WTC11 (cell line): ENCODE data around the gene WDR82. TPM values are rescaled to one million over a fixed set of nuclear protein-coding genes. Genes with fewer than 3 reads are reported as not detected.
"Not testable (repeated sequence)": the region's sequence is repeated elsewhere in the genome, so short reads cannot be mapped to it uniquely, and the experiment has no call there.

Experiments used
- ATAC-seq: fragments of 200-7000 bp; cut with Tn5 transposase; 2 replicates; pipeline ENCODE4 v1.10.0; 2021; ENCODE audit warnings: mild to moderate bottlenecking, moderate library complexity
- CTCF ChIA-PET: fragments of 300-600 bp; sonication (Branson Sonifier 250); formaldehyde crosslinking; loops from one replicate; lab custom pipeline; 2021; ENCODE audit warnings: antibody characterized with exemption; lab: Charles Lee
- POLR2A ChIA-PET: fragments of 350-600 bp; sonication (Branson Sonifier 250); formaldehyde crosslinking; loops from one replicate; lab custom pipeline; 2021; ENCODE audit warnings: antibody characterized with exemption; lab: Charles Lee
- DNase-seq: peaks from one replicate; pipeline ENCODE4 v3.0.0; 2021; ENCODE audit warnings: low spot score
- H3K27ac Mint-ChIP-seq: 2 replicates; pipeline ENCODE4 v1.8.0; 2021; ENCODE audit warnings: mixed read lengths
- H3K27me3 Mint-ChIP-seq: 2 replicates; pipeline ENCODE4 v1.8.0; 2021; ENCODE audit warnings: low read depth, mild to moderate bottlenecking, moderate library complexity, mixed read lengths
- H3K36me3 Mint-ChIP-seq: 2 replicates; pipeline ENCODE4 v1.8.0; 2021; ENCODE audit warnings: mixed read lengths
- H3K4me1 Mint-ChIP-seq: 2 replicates; pipeline ENCODE4 v1.8.0; 2022; ENCODE audit warnings: mixed read lengths
- H3K4me3 Mint-ChIP-seq: 2 replicates; pipeline ENCODE4 v1.8.0; 2021; ENCODE audit warnings: mild to moderate bottlenecking, moderate library complexity, mixed read lengths
- H3K9me3 Mint-ChIP-seq: 2 replicates; pipeline ENCODE4 v1.8.0; 2021; ENCODE audit warnings: mixed read lengths
- GRHL2 ChIP-seq: fragments of 250-450 bp; sonication (Bioruptor Pico); IDR thresholded peaks from 2 replicates; pipeline ENCODE4 v1.8.0; 2022; ENCODE audit warnings: mild to moderate bottlenecking, moderate library complexity; ENCODE audit not compliant: insufficient replicate concordance, severe bottlenecking
- OVOL2 ChIP-seq: fragments of 250-450 bp; sonication (Bioruptor Pico); IDR thresholded peaks from 2 replicates; pipeline ENCODE4 v1.9.0; 2021; ENCODE audit warnings: mild to moderate bottlenecking, borderline replicate concordance
- RELA ChIP-seq: sonication (generic); formaldehyde crosslinking; IDR thresholded peaks from 2 replicates; pipeline ENCODE4 v1.8.1; 2022; ENCODE audit warnings: missing genetic modification reagents, mild to moderate bottlenecking, borderline replicate concordance
- TP53 ChIP-seq: sonication (generic); formaldehyde crosslinking; IDR thresholded peaks from 2 replicates; pipeline ENCODE4 v1.8.1; 2023; ENCODE audit warnings: mild to moderate bottlenecking, missing genetic modification reagents
- ZBTB21 ChIP-seq: sonication (generic); formaldehyde crosslinking; IDR thresholded peaks from 2 replicates; pipeline ENCODE4 v1.8.1; 2023; ENCODE audit warnings: mild to moderate bottlenecking, missing genetic modification reagents, borderline replicate concordance
- ZNF138 ChIP-seq: sonication (generic); formaldehyde crosslinking; conservative IDR thresholded peaks from 2 replicates; pipeline ENCODE4 v1.8.1; 2022; ENCODE audit warnings: mild to moderate bottlenecking, moderate library complexity, missing genetic modification reagents
- ZNF263 ChIP-seq: sonication (generic); formaldehyde crosslinking; IDR thresholded peaks from 2 replicates; pipeline ENCODE4 v1.8.1; 2022; ENCODE audit warnings: low read depth, mild to moderate bottlenecking, moderate library complexity, missing genetic modification reagents
- total RNA-seq: library from RNA; stranded (reverse); gene quantifications from 3 replicates; pipeline ENCODE4 v1.2.3, GENCODE V29; 2021
- TF ChIP-seq, protein P1 (sequence below): sonication (generic); formaldehyde crosslinking; IDR thresholded peaks from 2 replicates; pipeline ENCODE4 v1.8.1; 2023; ENCODE audit warnings: mild to moderate bottlenecking, missing genetic modification reagents
- TF ChIP-seq, protein P2 (sequence below): fragments of 250-450 bp; sonication (Bioruptor Pico); IDR thresholded peaks from 2 replicates; pipeline ENCODE4 v1.9.0; 2021; ENCODE audit warnings: mild to moderate bottlenecking, borderline replicate concordance
- TF ChIP-seq, protein P3 (sequence below): fragments of 250-450 bp; sonication (Bioruptor Pico); conservative IDR thresholded peaks from 2 replicates; pipeline ENCODE4 v1.9.0; 2021; ENCODE audit warnings: mild to moderate bottlenecking
- TF ChIP-seq, protein P4 (sequence below): sonication (generic); formaldehyde crosslinking; IDR thresholded peaks from 2 replicates; pipeline ENCODE4 v1.8.1; 2022; ENCODE audit warnings: mild to moderate bottlenecking, missing genetic modification reagents, moderate library complexity, borderline replicate concordance
- TF ChIP-seq, protein P5 (sequence below): fragments of 250-450 bp; sonication (Bioruptor Pico); IDR thresholded peaks from 2 replicates; pipeline ENCODE4 v1.9.0; 2021; ENCODE audit warnings: mild to moderate bottlenecking
- TF ChIP-seq, protein P6 (sequence below): sonication (generic); formaldehyde crosslinking; IDR thresholded peaks from 2 replicates; pipeline ENCODE4 v1.8.1; 2022; ENCODE audit warnings: mild to moderate bottlenecking, moderate library complexity, missing genetic modification reagents
- TF ChIP-seq, protein P7 (sequence below): sonication (generic); formaldehyde crosslinking; IDR thresholded peaks from 2 replicates; pipeline ENCODE4 v1.8.1; 2023; ENCODE audit warnings: mild to moderate bottlenecking, missing genetic modification reagents, moderate library complexity

WDR82 gene
- total RNA-seq, 1 experiment from 2014 or later = 69.7 TPM

DNA sequence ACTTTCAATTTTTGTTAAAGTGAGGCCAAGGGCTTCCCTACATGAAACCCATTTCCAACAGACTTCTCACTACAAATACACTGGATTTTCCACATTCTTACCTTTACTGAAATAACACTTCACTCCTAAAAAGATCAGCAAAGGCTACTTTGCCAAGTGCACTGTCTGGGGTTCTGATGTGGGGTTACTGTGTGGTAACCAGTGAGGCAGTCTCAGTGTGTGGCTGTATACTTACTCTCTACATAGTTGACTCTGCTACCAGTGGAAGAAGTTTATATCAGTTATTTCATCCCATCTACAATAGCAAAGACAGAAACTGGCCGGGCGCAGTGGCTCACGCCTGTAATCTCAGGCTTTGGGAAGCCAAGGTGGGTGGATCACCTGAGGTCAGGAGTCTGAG is 5.6 kb downstream of the WDR82 start:
- no peaks in the 10 kb centered on the region for H3K27me3 Mint-ChIP-seq
- no peak for DNase-seq
- H3K9me3 Mint-ChIP-seq = no peaks in the 10 kb centered on the region
- ChIA-PET POLR2A (no interaction called here), CTCF (interaction anchor here (1.3 kb wide), 1 partner anchor 52 kb away, joined by 4 read pairs; no protein-coding TSS in a partner anchor)
- peaks cover 27% of the 10 kb centered on the region for H3K4me1 Mint-ChIP-seq
- no peak for ATAC-seq
- peaks cover 55% of the 10 kb centered on the region for H3K36me3 Mint-ChIP-seq
- peak overlapping the region; percentile 57; the same call in 1 of the 2 replicates for H3K27ac Mint-ChIP-seq
- TF ChIP-seq, protein P1, sequence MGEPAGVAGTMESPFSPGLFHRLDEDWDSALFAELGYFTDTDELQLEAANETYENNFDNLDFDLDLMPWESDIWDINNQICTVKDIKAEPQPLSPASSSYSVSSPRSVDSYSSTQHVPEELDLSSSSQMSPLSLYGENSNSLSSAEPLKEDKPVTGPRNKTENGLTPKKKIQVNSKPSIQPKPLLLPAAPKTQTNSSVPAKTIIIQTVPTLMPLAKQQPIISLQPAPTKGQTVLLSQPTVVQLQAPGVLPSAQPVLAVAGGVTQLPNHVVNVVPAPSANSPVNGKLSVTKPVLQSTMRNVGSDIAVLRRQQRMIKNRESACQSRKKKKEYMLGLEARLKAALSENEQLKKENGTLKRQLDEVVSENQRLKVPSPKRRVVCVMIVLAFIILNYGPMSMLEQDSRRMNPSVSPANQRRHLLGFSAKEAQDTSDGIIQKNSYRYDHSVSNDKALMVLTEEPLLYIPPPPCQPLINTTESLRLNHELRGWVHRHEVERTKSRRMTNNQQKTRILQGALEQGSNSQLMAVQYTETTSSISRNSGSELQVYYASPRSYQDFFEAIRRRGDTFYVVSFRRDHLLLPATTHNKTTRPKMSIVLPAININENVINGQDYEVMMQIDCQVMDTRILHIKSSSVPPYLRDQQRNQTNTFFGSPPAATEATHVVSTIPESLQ (CRISPR knock-in tag) = no peak
- TF ChIP-seq, protein P2, sequence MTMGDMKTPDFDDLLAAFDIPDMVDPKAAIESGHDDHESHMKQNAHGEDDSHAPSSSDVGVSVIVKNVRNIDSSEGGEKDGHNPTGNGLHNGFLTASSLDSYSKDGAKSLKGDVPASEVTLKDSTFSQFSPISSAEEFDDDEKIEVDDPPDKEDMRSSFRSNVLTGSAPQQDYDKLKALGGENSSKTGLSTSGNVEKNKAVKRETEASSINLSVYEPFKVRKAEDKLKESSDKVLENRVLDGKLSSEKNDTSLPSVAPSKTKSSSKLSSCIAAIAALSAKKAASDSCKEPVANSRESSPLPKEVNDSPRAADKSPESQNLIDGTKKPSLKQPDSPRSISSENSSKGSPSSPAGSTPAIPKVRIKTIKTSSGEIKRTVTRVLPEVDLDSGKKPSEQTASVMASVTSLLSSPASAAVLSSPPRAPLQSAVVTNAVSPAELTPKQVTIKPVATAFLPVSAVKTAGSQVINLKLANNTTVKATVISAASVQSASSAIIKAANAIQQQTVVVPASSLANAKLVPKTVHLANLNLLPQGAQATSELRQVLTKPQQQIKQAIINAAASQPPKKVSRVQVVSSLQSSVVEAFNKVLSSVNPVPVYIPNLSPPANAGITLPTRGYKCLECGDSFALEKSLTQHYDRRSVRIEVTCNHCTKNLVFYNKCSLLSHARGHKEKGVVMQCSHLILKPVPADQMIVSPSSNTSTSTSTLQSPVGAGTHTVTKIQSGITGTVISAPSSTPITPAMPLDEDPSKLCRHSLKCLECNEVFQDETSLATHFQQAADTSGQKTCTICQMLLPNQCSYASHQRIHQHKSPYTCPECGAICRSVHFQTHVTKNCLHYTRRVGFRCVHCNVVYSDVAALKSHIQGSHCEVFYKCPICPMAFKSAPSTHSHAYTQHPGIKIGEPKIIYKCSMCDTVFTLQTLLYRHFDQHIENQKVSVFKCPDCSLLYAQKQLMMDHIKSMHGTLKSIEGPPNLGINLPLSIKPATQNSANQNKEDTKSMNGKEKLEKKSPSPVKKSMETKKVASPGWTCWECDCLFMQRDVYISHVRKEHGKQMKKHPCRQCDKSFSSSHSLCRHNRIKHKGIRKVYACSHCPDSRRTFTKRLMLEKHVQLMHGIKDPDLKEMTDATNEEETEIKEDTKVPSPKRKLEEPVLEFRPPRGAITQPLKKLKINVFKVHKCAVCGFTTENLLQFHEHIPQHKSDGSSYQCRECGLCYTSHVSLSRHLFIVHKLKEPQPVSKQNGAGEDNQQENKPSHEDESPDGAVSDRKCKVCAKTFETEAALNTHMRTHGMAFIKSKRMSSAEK (CRISPR knock-in tag) = no peak
- TF ChIP-seq TP53 = no peak
- no peak for TF ChIP-seq ZBTB21
- TF ChIP-seq, protein P3, sequence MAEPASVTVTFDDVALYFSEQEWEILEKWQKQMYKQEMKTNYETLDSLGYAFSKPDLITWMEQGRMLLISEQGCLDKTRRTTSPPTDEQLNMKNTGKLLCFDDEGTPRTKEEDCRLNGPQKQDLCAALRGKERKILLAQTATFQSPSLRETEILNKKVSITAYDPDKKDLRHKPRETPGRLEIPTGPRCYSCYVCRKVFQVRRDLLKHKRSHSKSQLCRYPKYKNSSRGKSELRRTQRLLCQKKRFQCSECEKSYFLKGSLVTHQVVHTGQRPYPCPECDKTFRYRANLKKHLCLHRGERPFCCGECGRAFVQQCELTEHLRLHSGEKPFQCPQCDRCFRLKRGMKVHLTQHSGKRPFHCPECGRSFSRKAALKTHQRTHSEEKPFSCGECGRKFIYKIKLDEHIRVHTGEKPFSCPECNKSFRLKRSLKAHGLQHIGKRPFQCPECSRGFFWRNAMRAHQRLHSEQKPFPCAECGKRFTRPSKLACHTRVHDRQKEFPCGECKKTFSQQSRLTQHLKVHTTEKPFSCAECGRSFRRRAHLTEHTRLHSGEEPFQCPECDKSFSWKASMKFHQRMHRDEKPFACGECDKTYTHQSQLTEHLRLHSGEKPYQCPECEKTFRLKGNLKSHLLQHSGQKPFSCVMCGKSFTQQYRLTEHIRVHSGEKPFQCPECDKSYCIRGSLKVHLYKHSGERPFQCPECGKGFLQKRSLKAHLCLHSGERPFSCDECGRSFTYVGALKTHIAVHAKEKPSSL (CRISPR knock-in tag) = no peak
- TF ChIP-seq, protein P4, sequence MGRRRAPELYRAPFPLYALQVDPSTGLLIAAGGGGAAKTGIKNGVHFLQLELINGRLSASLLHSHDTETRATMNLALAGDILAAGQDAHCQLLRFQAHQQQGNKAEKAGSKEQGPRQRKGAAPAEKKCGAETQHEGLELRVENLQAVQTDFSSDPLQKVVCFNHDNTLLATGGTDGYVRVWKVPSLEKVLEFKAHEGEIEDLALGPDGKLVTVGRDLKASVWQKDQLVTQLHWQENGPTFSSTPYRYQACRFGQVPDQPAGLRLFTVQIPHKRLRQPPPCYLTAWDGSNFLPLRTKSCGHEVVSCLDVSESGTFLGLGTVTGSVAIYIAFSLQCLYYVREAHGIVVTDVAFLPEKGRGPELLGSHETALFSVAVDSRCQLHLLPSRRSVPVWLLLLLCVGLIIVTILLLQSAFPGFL (CRISPR knock-in tag) = no peak
- TF ChIP-seq, protein P5, sequence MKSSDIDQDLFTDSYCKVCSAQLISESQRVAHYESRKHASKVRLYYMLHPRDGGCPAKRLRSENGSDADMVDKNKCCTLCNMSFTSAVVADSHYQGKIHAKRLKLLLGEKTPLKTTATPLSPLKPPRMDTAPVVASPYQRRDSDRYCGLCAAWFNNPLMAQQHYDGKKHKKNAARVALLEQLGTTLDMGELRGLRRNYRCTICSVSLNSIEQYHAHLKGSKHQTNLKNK (CRISPR knock-in tag) = no peak
- TF ChIP-seq RELA (CRISPR knock-in tag) = no peak
- TF ChIP-seq ZNF138 (CRISPR knock-in tag) = no peak
- TF ChIP-seq, protein P6, sequence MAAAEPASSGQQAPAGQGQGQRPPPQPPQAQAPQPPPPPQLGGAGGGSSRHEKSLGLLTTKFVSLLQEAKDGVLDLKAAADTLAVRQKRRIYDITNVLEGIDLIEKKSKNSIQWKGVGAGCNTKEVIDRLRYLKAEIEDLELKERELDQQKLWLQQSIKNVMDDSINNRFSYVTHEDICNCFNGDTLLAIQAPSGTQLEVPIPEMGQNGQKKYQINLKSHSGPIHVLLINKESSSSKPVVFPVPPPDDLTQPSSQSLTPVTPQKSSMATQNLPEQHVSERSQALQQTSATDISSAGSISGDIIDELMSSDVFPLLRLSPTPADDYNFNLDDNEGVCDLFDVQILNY (CRISPR knock-in tag) = no peak
- TF ChIP-seq, protein P7, sequence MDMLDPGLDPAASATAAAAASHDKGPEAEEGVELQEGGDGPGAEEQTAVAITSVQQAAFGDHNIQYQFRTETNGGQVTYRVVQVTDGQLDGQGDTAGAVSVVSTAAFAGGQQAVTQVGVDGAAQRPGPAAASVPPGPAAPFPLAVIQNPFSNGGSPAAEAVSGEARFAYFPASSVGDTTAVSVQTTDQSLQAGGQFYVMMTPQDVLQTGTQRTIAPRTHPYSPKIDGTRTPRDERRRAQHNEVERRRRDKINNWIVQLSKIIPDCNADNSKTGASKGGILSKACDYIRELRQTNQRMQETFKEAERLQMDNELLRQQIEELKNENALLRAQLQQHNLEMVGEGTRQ = no peak
- no peak for TF ChIP-seq GRHL2 (CRISPR knock-in tag)
- no peak for TF ChIP-seq OVOL2
- TF ChIP-seq ZNF263 (CRISPR knock-in tag) = no peak
- H3K4me3 Mint-ChIP-seq = no peak overlapping the region

DNA sequence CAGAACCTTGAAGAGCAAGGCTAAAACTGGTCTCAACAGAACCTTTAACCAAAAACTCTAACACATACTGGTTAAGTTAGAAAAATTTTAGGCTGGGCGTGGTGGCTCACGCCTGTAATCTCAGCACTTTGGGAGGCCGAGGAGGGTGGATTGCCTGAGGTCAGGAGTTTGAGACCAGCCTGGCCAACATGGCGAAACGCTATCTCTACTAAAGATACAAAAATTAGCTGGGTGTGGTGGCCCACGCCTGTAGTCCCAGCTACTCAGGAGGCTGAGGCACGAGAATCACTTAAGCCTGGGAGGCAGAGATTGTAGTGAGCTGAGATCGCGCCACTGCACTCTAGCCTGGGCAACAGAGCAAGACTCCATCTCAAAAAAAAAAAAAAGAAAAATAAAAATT is 6.3 kb downstream of the WDR82 start:
- H3K27me3 Mint-ChIP-seq, H3K4me3 Mint-ChIP-seq, ATAC-seq, DNase-seq, POLR2A ChIA-PET, H3K9me3 Mint-ChIP-seq: not testable (repeated sequence)
- CTCF ChIA-PET = interaction anchor here (1.3 to 1.5 kb wide), 2 partner anchors 40 to 52 kb away, joined by 3 to 4 read pairs; no protein-coding TSS in a partner anchor
- Mint-ChIP-seq H3K36me3 (peaks cover 57% of the 10 kb centered on the region), H3K4me1 (peaks cover 27% of the 10 kb centered on the region), H3K27ac (peak overlapping the region; percentile 66; the same call in 1 of the 2 replicates)
